LHCN-M2 (cell line): Measurements from ENCODE around the gene GRM1. TPM values are rescaled to one million over a fixed set of nuclear protein-coding genes. Genes with fewer than 3 reads are reported as not detected.

Experiments
- DNase-seq: peaks from one replicate; pipeline ENCODE4 v3.0.0-alpha.2; 2012; ENCODE audit warnings: low read depth
- total RNA-seq: library from RNA; depleted of rRNA; stranded (reverse); fragments of >200 nt; gene quantifications from 2 replicates; pipeline ENCODE4 v1.2.3, GENCODE V29; 2014

GRM1 gene
- total RNA-seq, 1 experiment from 2014 or later: 0.06 TPM

- DNase-seq: peak; percentile 29
These were observed 242.3 kb downstream of the GRM1 start for GRCh38 chr6:146271163-146271562.

- DNase-seq: no peak
These were observed 244.6 kb downstream of the GRM1 start for GRCh38 chr6:146273490-146273889.

- DNase-seq: no peak
These were observed 248.3 kb downstream of the GRM1 start for GRCh38 chr6:146277142-146277541.

- DNase-seq: no peak
These were observed 252.9 kb downstream of the GRM1 start for GRCh38 chr6:146281651-146282362.

- no peak for DNase-seq
These were observed 254.0 kb downstream of the GRM1 start for GRCh38 chr6:146282837-146283236.

- DNase-seq: no peak
These were observed 255.4 kb downstream of the GRM1 start for GRCh38 chr6:146284311-146284710.

GRCh38 chr6:146286961-146287360 is 258.1 kb downstream of the GRM1 start:
- DNase-seq: no peak

GRCh38 chr6:146287691-146288369 is 259.0 kb downstream of the GRM1 start:
- DNase-seq: no peak

- peak; percentile 93 for DNase-seq
These were observed 261.1 kb downstream of the GRM1 start for GRCh38 chr6:146289816-146290588.

- no peak for DNase-seq
These were observed 261.7 kb downstream of the GRM1 start for GRCh38 chr6:146290589-146290901.

- no peak for DNase-seq
These were observed 263.6 kb downstream of the GRM1 start for GRCh38 chr6:146292506-146292905.

GRCh38 chr6:146295695-146296094 is 266.8 kb downstream of the GRM1 start:
- DNase-seq: no peak

GRCh38 chr6:146297815-146298214 is 269.0 kb downstream of the GRM1 start:
- no peak for DNase-seq

GRCh38 chr6:146300521-146300920 is 271.7 kb downstream of the GRM1 start:
- DNase-seq: no peak

- DNase-seq: no peak
These were observed 272.9 kb downstream of the GRM1 start for GRCh38 chr6:146301764-146302163.

GRCh38 chr6:146302994-146303393 is 274.1 kb downstream of the GRM1 start:
- no peak for DNase-seq

GRCh38 chr6:146304181-146304580 is 275.3 kb downstream of the GRM1 start:
- peak; percentile 26 for DNase-seq

GRCh38 chr6:146305092-146305491 is 276.2 kb downstream of the GRM1 start:
- DNase-seq: peak; percentile 29

- DNase-seq: no peak
These were observed 277.1 kb downstream of the GRM1 start for GRCh38 chr6:146305951-146306350.

GRCh38 chr6:146310628-146311027 is 281.8 kb downstream of the GRM1 start:
- no peak for DNase-seq

- DNase-seq: no peak
These were observed 282.2 kb downstream of the GRM1 start for GRCh38 chr6:146311079-146311478.

- DNase-seq: peak; percentile 96
These were observed 283.7 kb downstream of the GRM1 start for GRCh38 chr6:146312608-146313007.
